Activated T-helper 1 cell treated with Interleukin-2 at 50 U/mL for 16 hours (primary cell): Measurements from ENCODE around the gene PEAK3.

Experiments used
- DNase-seq: peaks from one replicate; pipeline ENCODE4 v3.0.0-alpha.2; 2020; ENCODE audit warnings: low read depth

The PEAK3 gene

GRCh38 chr19:2236314-2237050, 45.5 kb downstream of the PEAK3 start, which contains the start of the genes PLEKHJ1 and SF3A2:
PLEKHJ1 (minus strand) TSS chr19:2236329; CDS start chr19:2236248, 81 bp downstream.
SF3A2 (plus strand) TSS chr19:2236824; CDS start chr19:2243419, 6,595 bp downstream.
- peak; percentile 98 for DNase-seq

- no peak for DNase-seq
Observed at GRCh38 chr19:2236064-2236313, 46.0 kb downstream of the PEAK3 start.

- DNase-seq, result no peak
Observed at GRCh38 chr19:2235381-2236063, 46.5 kb downstream of the PEAK3 start.

GRCh38 chr19:2234996-2235380, 47.0 kb downstream of the PEAK3 start:
- DNase-seq, result no peak

GRCh38 chr19:2233601-2234280, 48.2 kb downstream of the PEAK3 start:
- no peak for DNase-seq

GRCh38 chr19:2232286-2233151, 49.5 kb downstream of the PEAK3 start:
- no peak for DNase-seq

GRCh38 chr19:2231621-2232221, 50.3 kb downstream of the PEAK3 start:
- DNase-seq, result no peak

GRCh38 chr19:2230807-2231533, 51.0 kb downstream of the PEAK3 start:
- DNase-seq, result no peak

- DNase-seq, result no peak
Observed at GRCh38 chr19:2230033-2230531, 51.9 kb downstream of the PEAK3 start.

- no peak for DNase-seq
Observed at GRCh38 chr19:2229103-2230032, 52.6 kb downstream of the PEAK3 start.

GRCh38 chr19:2228157-2229030, 53.6 kb downstream of the PEAK3 start:
- DNase-seq, result no peak

GRCh38 chr19:2227415-2228156, 54.4 kb downstream of the PEAK3 start:
- no peak for DNase-seq

GRCh38 chr19:2226840-2227360, 55.1 kb downstream of the PEAK3 start:
- no peak for DNase-seq

- DNase-seq, result no peak
Observed at GRCh38 chr19:2226051-2226839, 55.7 kb downstream of the PEAK3 start.

- DNase-seq, result no peak
Observed at GRCh38 chr19:2225415-2226050, 56.4 kb downstream of the PEAK3 start.

- no peak for DNase-seq
Observed at GRCh38 chr19:2224754-2225349, 57.1 kb downstream of the PEAK3 start.
